ENCODE data around the gene IL1B.

The IL1B gene

DNA sequence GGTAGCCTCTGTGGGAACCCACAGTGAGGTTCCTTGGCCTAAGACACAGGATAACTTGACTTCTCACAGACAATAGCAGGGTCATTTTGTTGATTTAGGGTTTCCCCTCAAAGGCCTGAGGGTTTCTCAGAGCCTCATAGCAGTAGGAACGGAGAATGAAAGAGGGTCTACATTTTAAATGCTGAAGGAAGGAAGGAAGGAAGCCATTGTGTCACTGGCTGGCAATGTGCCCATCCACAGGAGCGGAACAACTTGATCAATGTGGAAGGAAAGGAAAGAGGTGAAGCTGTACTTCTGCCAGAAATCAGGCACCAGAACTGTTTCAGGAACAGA is 5.1 kb downstream of the IL1B start:
- Histone ChIP-seq H2BK15ac (ENCODE audit: low read depth, poor library complexity, severe bottlenecking) (no peak overlapping the region), H3K79me1 (replicated peaks; ENCODE audit: low read length, poor library complexity, severe bottlenecking) (no peaks in the 10 kb centered on the region), H2BK12ac (ENCODE audit: low read length in 2 of 2) (no peak overlapping the region), H3K14ac (ENCODE audit: low read length in 2 of 2) (no peak overlapping the region), H2AK5ac (ENCODE audit: low read length, severe bottlenecking) (no peak overlapping the region), H3K9ac (ENCODE audit: low read length) (no peak overlapping the region), H3K4me2 (ENCODE audit: low read length, poor library complexity, severe bottlenecking) (no peak overlapping the region), H4K91ac (ENCODE audit: low read length) (no peak overlapping the region), H3K36me3 (ENCODE audit: control insufficient read depth in 1 of 2, insufficient read depth in 2 of 2, low read depth in 1 of 2, low read length in 2 of 2) (peaks cover 0 to 4% of the 10 kb centered on the region in 2 experiments), H3K23ac (ENCODE audit: low read length in 2 of 2) (no peak overlapping the region), H3K18ac (ENCODE audit: low read depth in 1 of 2, low read length in 2 of 2) (no peak overlapping the region), H3K4me3 (ENCODE audit: insufficient read depth in 1 of 2, low read depth in 1 of 2, low read length in 2 of 2) (no peak overlapping the region), H2AFZ (ENCODE audit: low read depth, low read length) (no peak overlapping the region), H4K8ac (ENCODE audit: low read length) (no peak overlapping the region), H2BK120ac (ENCODE audit: low read depth, low read length) (no peak overlapping the region), H3K4me1 (ENCODE audit: control insufficient read depth, insufficient read depth, low read depth, low read length) (peaks cover 3% of the 10 kb centered on the region), H3K9me3 (ENCODE audit: control insufficient read depth, low read length) (no peaks in the 10 kb centered on the region), H3K4ac (ENCODE audit: low read depth in 1 of 2, low read length in 2 of 2) (no peak overlapping the region), H2BK5ac (ENCODE audit: low read depth, low read length, poor library complexity, severe bottlenecking) (no peak overlapping the region), H3K27me3 (ENCODE audit: control insufficient read depth in 1 of 2, insufficient read depth in 1 of 2, low read length in 2 of 2) (peaks cover 0 to 3% of the 10 kb centered on the region in 2 experiments), H3K27ac (ENCODE audit: low read length, poor library complexity, severe bottlenecking) (no peak overlapping the region)
- no peak for DNase-seq
- 68% methylated on average over 2 of the region's 2 CpGs for WGBS

DNA sequence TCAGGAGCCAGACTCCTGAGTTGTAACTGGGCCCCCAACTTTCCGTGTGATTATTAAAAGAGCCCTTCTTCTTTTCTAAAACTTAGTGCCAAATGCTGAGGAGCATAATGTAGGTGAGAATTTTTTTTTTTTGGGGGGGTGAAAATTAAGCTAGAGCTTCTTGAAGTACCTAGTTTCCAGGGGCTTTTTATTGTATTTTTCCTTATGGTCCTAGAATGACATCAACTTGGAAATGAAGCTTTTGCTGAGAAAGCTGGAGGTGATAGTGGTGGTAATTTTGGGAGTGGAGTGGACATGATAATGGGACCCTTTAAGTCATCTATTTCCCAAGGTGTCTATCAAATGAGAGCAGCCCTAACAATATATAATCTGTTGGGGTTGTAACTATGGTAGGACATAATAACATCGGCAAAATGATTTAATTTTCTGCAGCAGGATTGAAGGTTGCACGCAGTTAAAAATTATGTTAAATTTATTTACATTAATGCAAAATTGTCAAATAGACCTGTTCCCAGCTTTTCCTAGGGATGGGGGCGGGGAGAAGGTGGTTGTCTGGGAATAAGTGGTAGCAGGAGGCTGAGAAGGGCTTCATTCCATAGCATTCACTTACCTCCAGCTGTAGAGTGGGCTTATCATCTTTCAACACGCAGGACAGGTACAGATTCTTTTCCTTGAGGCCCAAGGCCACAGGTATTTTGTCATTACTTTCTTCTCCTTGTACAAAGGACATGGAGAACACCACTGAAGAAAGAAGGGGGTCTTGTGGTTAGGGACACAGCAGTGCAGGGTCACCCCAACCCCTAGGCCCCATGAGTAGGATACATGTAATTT is 5.7 kb downstream of the IL1B start:
- no peak overlapping the region for H3K18ac ChIP-seq (ENCODE audit: low read depth in 1 of 2, low read length in 2 of 2)
- H4K91ac ChIP-seq (ENCODE audit: low read length) = no peak overlapping the region
- H4K8ac ChIP-seq (ENCODE audit: low read length) = no peak overlapping the region
- H3K79me1 ChIP-seq (replicated peaks; ENCODE audit: low read length, poor library complexity, severe bottlenecking) = no peaks in the 10 kb centered on the region
- H3K14ac ChIP-seq (ENCODE audit: low read length in 2 of 2) = no peak overlapping the region
- H3K4ac ChIP-seq (ENCODE audit: low read depth in 1 of 2, low read length in 2 of 2) = no peak overlapping the region
- H2BK15ac ChIP-seq (ENCODE audit: low read depth, poor library complexity, severe bottlenecking) = no peak overlapping the region
- H2BK120ac ChIP-seq (ENCODE audit: low read depth, low read length) = no peak overlapping the region
- no peak overlapping the region for H3K9ac ChIP-seq (ENCODE audit: low read length)
- no peak overlapping the region for H3K4me2 ChIP-seq (ENCODE audit: low read length, poor library complexity, severe bottlenecking)
- H3K4me3 ChIP-seq (ENCODE audit: insufficient read depth in 1 of 2, low read depth in 1 of 2, low read length in 2 of 2) = no peak overlapping the region
- no peak overlapping the region for H2BK12ac ChIP-seq (ENCODE audit: low read length in 2 of 2)
- H3K4me1 ChIP-seq (ENCODE audit: control insufficient read depth, insufficient read depth, low read depth, low read length) = peaks cover 3% of the 10 kb centered on the region
- H3K27me3 ChIP-seq (ENCODE audit: control insufficient read depth in 1 of 2, insufficient read depth in 1 of 2, low read length in 2 of 2) = peaks cover 0 to under 1% of the 10 kb centered on the region in 2 experiments
- H3K9me3 ChIP-seq (ENCODE audit: control insufficient read depth, low read length) = no peaks in the 10 kb centered on the region
- H3K23ac ChIP-seq (ENCODE audit: low read length in 2 of 2) = no peak overlapping the region
- peaks cover 0 to 4% of the 10 kb centered on the region in 2 experiments for H3K36me3 ChIP-seq (ENCODE audit: control insufficient read depth in 1 of 2, insufficient read depth in 2 of 2, low read depth in 1 of 2, low read length in 2 of 2)
- no peak for DNase-seq
- no peak overlapping the region for H2AK5ac ChIP-seq (ENCODE audit: low read length, severe bottlenecking)
- no peak overlapping the region for H2BK5ac ChIP-seq (ENCODE audit: low read depth, low read length, poor library complexity, severe bottlenecking)
- no peak overlapping the region for H2AFZ ChIP-seq (ENCODE audit: low read depth, low read length)
- WGBS = 100% methylated on average over 2 of the region's 5 CpGs
- H3K27ac ChIP-seq (ENCODE audit: low read length, poor library complexity, severe bottlenecking) = no peak overlapping the region

DNA sequence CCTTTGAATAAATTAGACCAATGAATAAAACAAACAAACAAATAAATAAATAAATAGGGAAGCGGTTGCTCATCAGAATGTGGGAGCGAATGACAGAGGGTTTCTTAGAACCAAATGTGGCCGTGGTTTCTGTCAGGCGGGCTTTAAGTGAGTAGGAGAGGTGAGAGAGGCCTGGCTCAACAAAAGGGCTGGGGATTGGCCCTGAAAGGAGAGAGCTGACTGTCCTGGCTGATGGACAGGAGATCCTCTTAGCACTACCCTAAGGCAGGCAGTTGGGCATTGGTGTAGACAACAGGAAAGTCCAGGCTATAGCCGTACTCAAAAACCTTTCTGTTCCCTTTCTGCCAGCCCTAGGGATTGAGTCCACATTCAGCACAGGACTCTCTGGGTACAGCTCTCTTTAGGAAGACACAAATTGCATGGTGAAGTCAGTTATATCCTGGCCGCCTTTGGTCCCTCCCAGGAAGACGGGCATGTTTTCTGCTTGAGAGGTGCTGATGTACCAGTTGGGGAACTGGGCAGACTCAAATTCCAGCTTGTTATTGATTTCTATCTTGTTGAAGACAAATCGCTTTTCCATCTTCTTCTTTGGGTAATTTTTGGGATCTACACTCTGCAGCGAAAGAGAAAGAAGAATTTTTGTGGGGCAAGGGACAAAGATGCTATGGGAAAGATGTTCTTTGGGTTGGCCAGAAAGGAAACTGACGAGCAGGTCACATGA is 6.5 kb downstream of the IL1B start:
- Histone ChIP-seq H2AFZ (ENCODE audit: low read depth, low read length) (no peak overlapping the region), H3K14ac (ENCODE audit: low read length in 2 of 2) (no peak overlapping the region), H4K91ac (ENCODE audit: low read length) (no peak overlapping the region), H3K9me3 (ENCODE audit: control insufficient read depth, low read length) (no peaks in the 10 kb centered on the region), H3K18ac (ENCODE audit: low read depth in 1 of 2, low read length in 2 of 2) (no peak overlapping the region), H3K4me3 (ENCODE audit: insufficient read depth in 1 of 2, low read depth in 1 of 2, low read length in 2 of 2) (no peak overlapping the region), H3K9ac (ENCODE audit: low read length) (no peak overlapping the region), H3K4me2 (ENCODE audit: low read length, poor library complexity, severe bottlenecking) (no peak overlapping the region), H3K4me1 (ENCODE audit: control insufficient read depth, insufficient read depth, low read depth, low read length) (peaks cover 3% of the 10 kb centered on the region), H3K27ac (ENCODE audit: low read length, poor library complexity, severe bottlenecking) (no peak overlapping the region), H3K79me1 (replicated peaks; ENCODE audit: low read length, poor library complexity, severe bottlenecking) (no peaks in the 10 kb centered on the region), H4K8ac (ENCODE audit: low read length) (no peak overlapping the region), H2BK120ac (ENCODE audit: low read depth, low read length) (no peak overlapping the region), H2BK15ac (ENCODE audit: low read depth, poor library complexity, severe bottlenecking) (no peak overlapping the region), H2BK12ac (ENCODE audit: low read length in 2 of 2) (peak overlapping the region in 1 of 2 experiments; percentile 19), H3K27me3 (ENCODE audit: control insufficient read depth in 1 of 2, insufficient read depth in 1 of 2, low read length in 2 of 2) (no peaks in the 10 kb centered on the region), H2AK5ac (ENCODE audit: low read length, severe bottlenecking) (no peak overlapping the region), H3K36me3 (ENCODE audit: control insufficient read depth in 1 of 2, insufficient read depth in 2 of 2, low read depth in 1 of 2, low read length in 2 of 2) (peaks cover 0 to 4% of the 10 kb centered on the region in 2 experiments), H3K4ac (ENCODE audit: low read depth in 1 of 2, low read length in 2 of 2) (no peak overlapping the region), H3K23ac (ENCODE audit: low read length in 2 of 2) (no peak overlapping the region), H2BK5ac (ENCODE audit: low read depth, low read length, poor library complexity, severe bottlenecking) (no peak overlapping the region)
- DNase-seq = no peak
- WGBS = 94% methylated on average over 10 of the region's 10 CpGs

DNA sequence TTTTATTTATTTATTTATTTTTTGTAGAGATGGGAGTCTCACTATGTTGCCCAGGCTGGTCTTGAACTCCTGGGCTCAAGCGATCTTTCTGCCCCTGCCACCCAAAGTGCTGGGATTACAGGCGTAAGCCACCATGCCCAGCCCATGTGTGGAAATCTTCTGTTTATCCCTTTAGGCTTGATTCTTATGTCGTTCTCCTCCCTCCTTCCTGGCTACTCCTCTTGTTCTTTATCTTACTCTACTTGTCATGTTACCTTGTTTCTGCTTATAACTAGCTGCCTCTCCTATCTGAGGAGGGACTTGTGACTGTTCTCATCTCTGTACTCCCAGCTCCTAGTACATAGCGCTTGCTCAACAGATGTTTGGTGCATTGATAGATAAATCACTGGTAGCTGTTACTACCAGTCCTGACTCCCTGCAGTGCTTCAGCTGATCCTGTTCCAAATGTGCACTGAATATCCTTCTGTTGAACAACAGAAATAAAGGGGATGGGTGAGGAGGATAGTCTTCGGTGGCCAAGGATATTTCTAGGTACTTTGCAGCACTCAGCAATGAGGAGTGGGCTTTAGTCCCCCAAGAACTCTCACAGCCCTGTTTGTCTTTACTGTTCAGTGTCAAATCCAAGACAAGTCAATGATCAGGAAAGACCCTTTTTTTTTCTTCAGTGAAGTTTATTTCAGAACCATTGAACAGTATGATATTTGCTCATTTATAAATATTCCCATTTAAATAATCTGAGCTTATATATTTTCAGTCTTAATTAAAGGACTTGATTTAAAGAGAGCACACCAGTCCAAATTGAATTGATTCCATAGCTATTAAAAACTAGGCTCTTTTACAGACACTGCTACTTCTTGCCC is 7.2 kb downstream of the IL1B start:
- no peak overlapping the region for H3K4me2 ChIP-seq (ENCODE audit: low read length, poor library complexity, severe bottlenecking)
- no peak overlapping the region for H2AK5ac ChIP-seq (ENCODE audit: low read length, severe bottlenecking)
- H4K91ac ChIP-seq (ENCODE audit: low read length) = no peak overlapping the region
- H3K36me3 ChIP-seq (ENCODE audit: control insufficient read depth in 1 of 2, insufficient read depth in 2 of 2, low read depth in 1 of 2, low read length in 2 of 2) = peaks cover 0 to 4% of the 10 kb centered on the region in 2 experiments
- H2BK15ac ChIP-seq (ENCODE audit: low read depth, poor library complexity, severe bottlenecking) = no peak overlapping the region
- no peak for DNase-seq
- peaks cover 1% of the 10 kb centered on the region for H3K4me1 ChIP-seq (ENCODE audit: control insufficient read depth, insufficient read depth, low read depth, low read length)
- H3K9me3 ChIP-seq (ENCODE audit: control insufficient read depth, low read length) = no peaks in the 10 kb centered on the region
- no peak overlapping the region for H4K8ac ChIP-seq (ENCODE audit: low read length)
- H3K9ac ChIP-seq (ENCODE audit: low read length) = no peak overlapping the region
- H2BK120ac ChIP-seq (ENCODE audit: low read depth, low read length) = no peak overlapping the region
- H3K4ac ChIP-seq (ENCODE audit: low read depth in 1 of 2, low read length in 2 of 2) = no peak overlapping the region
- no peak overlapping the region for H2BK12ac ChIP-seq (ENCODE audit: low read length in 2 of 2)
- WGBS = 88% methylated on average over 5 of the region's 5 CpGs
- H3K4me3 ChIP-seq (ENCODE audit: insufficient read depth in 1 of 2, low read depth in 1 of 2, low read length in 2 of 2) = no peak overlapping the region
- no peak overlapping the region for H2AFZ ChIP-seq (ENCODE audit: low read depth, low read length)
- H3K23ac ChIP-seq (ENCODE audit: low read length in 2 of 2) = no peak overlapping the region
- no peak overlapping the region for H2BK5ac ChIP-seq (ENCODE audit: low read depth, low read length, poor library complexity, severe bottlenecking)
- no peak overlapping the region for H3K18ac ChIP-seq (ENCODE audit: low read depth in 1 of 2, low read length in 2 of 2)
- no peaks in the 10 kb centered on the region for H3K27me3 ChIP-seq (ENCODE audit: control insufficient read depth in 1 of 2, insufficient read depth in 1 of 2, low read length in 2 of 2)
- no peak overlapping the region for H3K27ac ChIP-seq (ENCODE audit: low read length, poor library complexity, severe bottlenecking)
- H3K14ac ChIP-seq (ENCODE audit: low read length in 2 of 2) = no peak overlapping the region
- H3K79me1 ChIP-seq (replicated peaks; ENCODE audit: low read length, poor library complexity, severe bottlenecking) = no peaks in the 10 kb centered on the region

All from mesenchymal stem cell (in vitro differentiated cells and primary cell).